Endothelial cell of umbilical vein (primary cell): ENCODE results near the gene OR2H2. TPM values are rescaled to one million over a fixed set of nuclear protein-coding genes. Genes with fewer than 3 reads are reported as not detected.

ENCODE experiments used
- BruUV-seq: library from RNA; stranded (reverse); fragments of 400-500 nt; replicated peaks from 2 replicates; lab custom pipeline; 2021; lab: Mats Ljungman, UMichigan
- CTCF ChIA-PET: fragments of 300-600, 350-600 bp; sonication (Branson Sonifier 250); formaldehyde crosslinking; loops from one replicate; lab custom pipeline; 2021; ENCODE audit warnings: antibody characterized with exemption, inconsistent platforms; lab: Charles Lee
- POLR2A ChIA-PET: fragments of 300-600, 350-600 bp; sonication (Branson Sonifier 250); formaldehyde crosslinking; loops from one replicate; lab custom pipeline; 2021; ENCODE audit warnings: antibody characterized with exemption, inconsistent platforms; lab: Charles Lee
- DNase-seq: peaks from one replicate; pipeline ENCODE4 v3.0.0-alpha.2; 2011; ENCODE audit warnings: low read depth, low spot score
- FAIRE-seq: peaks from 2 replicates; lab custom pipeline; 2011; peaks lifted over from hg19 to GRCh38; lab: Jason Lieb, UNC
- H2AFZ ChIP-seq: 2 replicates; pipeline ENCODE4 v1.6.0; 2012; ENCODE audit warnings: low read depth, low read length, control low read depth, inconsistent platforms
- H3K27ac ChIP-seq: 2 replicates; pipeline ENCODE4 v1.5.1; 2011; ENCODE audit warnings: low read depth, mild to moderate bottlenecking, control low read depth, low read length, moderate library complexity; ENCODE audit not compliant: insufficient read depth
- H3K27me3 ChIP-seq, 2 experiments: 2 replicates each; pipeline versions ENCODE4 v1.6.0 to v1.6.1; 2011; ENCODE audit warnings: low read length in 2 of 2, mixed read lengths in 1 of 2; ENCODE audit not compliant: control insufficient read depth in 2 of 2, insufficient read depth in 2 of 2
- H3K36me3 ChIP-seq, 2 experiments: 2 replicates in 1 of 2; 3 replicates in 1 of 2; pipeline ENCODE4 v1.5.1; 2011; ENCODE audit warnings: low read length in 2 of 2, mild to moderate bottlenecking in 1 of 2, moderate library complexity in 1 of 2; ENCODE audit not compliant: control insufficient read depth in 2 of 2, insufficient read depth in 2 of 2; ENCODE audit errors: extremely low read depth in 1 of 2
- H3K4me1 ChIP-seq: 3 replicates; pipeline ENCODE4 v1.5.1; 2011; ENCODE audit warnings: mild to moderate bottlenecking, low read length; ENCODE audit not compliant: control insufficient read depth, insufficient read depth; ENCODE audit errors: extremely low read depth
- H3K4me2 ChIP-seq: 2 replicates; pipeline ENCODE4 v1.6.1; 2011; ENCODE audit warnings: low read length, control low read depth, mixed read lengths; ENCODE audit not compliant: insufficient read depth
- H3K4me3 ChIP-seq, 3 experiments: fragments of 200-600 bp in 1 of 3; sonication (generic), shearing (Covaris generic) in 1 of 3; replicated peaks in 1 of 3; 2 replicates each; pipeline ENCODE4 v1.5.1; 2011 to 2016; ENCODE audit warnings: control low read depth in 3 of 3, low read length in 3 of 3, mild to moderate bottlenecking in 2 of 3, inconsistent platforms in 1 of 3, low read depth in 1 of 3, moderate library complexity in 1 of 3; ENCODE audit not compliant: insufficient read depth in 1 of 3
- H3K79me2 ChIP-seq: 2 replicates; pipeline ENCODE4 v1.6.0; 2012; ENCODE audit warnings: low read length, inconsistent platforms; ENCODE audit not compliant: control insufficient read depth, insufficient read depth
- H3K9ac ChIP-seq: replicated peaks from 2 replicates; pipeline ENCODE3; 2011; ENCODE audit warnings: low read length, control low read depth; ENCODE audit not compliant: insufficient read depth; ENCODE audit errors: extremely low read depth
- H3K9me1 ChIP-seq: replicated peaks from 3 replicates; pipeline ENCODE4 v1.6.0; 2011; ENCODE audit warnings: mild to moderate bottlenecking, low read length; ENCODE audit not compliant: control insufficient read depth, insufficient read depth; ENCODE audit errors: extremely low read depth
- H3K9me3 ChIP-seq: replicated peaks from 2 replicates; pipeline ENCODE4 v1.5.1; 2012; ENCODE audit warnings: low read length, inconsistent platforms; ENCODE audit not compliant: control insufficient read depth, insufficient read depth
- H4K20me1 ChIP-seq: replicated peaks from 2 replicates; pipeline ENCODE3; 2011; ENCODE audit warnings: mild to moderate bottlenecking, low read length; ENCODE audit not compliant: control insufficient read depth, insufficient read depth; ENCODE audit errors: extremely low read depth
- POLR2A ChIP-seq: IDR thresholded peaks from 2 replicates; pipeline ENCODE4 v1.6.1; 2012; ENCODE audit warnings: low read depth, mild to moderate bottlenecking, control low read depth, low read length
- dilution Hi-C: fragments of 300-500 bp; cut with MboI; formaldehyde crosslinking; loops from one replicate; pipeline ENCODE4 v1.15.0; 2019; ENCODE audit warnings: low sequenced_read_pairs; ENCODE audit not compliant: extremely low pct_ligation_motif_present
- intact Hi-C: fragments of 100-400 bp; cut with micrococcal nuclease; formaldehyde crosslinking; loops from one replicate; pipeline ENCODE4 v1.10.0; 2022
- polyA plus RNA-seq, 4 experiments: library from polyadenylated mRNA; depleted of rRNA in 3 of 4; stranded (reverse) in 3 of 4; unstranded in 1 of 4; fragments of >200 nt; gene quantifications; 2 replicates each; pipeline versions ENCODE4 v1.2.1 to v1.2.3, GENCODE V29; 2011 to 2012; ENCODE audit warnings: missing spikeins in 1 of 4
- total RNA-seq: library from RNA; stranded (reverse); gene quantifications from 2 replicates; pipeline ENCODE4 v1.2.3, GENCODE V29; 2021
- TF ChIP-seq, protein P1 (sequence below), 2 donors: IDR thresholded peaks; 1 replicate in 1 of 2; 2 replicates in 1 of 2; pipeline ENCODE4 v1.5.1; 2011; ENCODE audit warnings: low read length in 2 of 2, mild to moderate bottlenecking in 2 of 2, moderate library complexity in 2 of 2, control low read depth in 1 of 2, inconsistent platforms in 1 of 2, low read depth in 1 of 2; ENCODE audit not compliant: insufficient read depth in 1 of 2; ENCODE audit errors: extremely low read depth in 1 of 2

Gene OR2H2
- total and polyA plus RNA-seq, 2 donors (not counting 3 experiments of a cell fraction or from before 2014, with no cell fraction given): not detected

DNA sequence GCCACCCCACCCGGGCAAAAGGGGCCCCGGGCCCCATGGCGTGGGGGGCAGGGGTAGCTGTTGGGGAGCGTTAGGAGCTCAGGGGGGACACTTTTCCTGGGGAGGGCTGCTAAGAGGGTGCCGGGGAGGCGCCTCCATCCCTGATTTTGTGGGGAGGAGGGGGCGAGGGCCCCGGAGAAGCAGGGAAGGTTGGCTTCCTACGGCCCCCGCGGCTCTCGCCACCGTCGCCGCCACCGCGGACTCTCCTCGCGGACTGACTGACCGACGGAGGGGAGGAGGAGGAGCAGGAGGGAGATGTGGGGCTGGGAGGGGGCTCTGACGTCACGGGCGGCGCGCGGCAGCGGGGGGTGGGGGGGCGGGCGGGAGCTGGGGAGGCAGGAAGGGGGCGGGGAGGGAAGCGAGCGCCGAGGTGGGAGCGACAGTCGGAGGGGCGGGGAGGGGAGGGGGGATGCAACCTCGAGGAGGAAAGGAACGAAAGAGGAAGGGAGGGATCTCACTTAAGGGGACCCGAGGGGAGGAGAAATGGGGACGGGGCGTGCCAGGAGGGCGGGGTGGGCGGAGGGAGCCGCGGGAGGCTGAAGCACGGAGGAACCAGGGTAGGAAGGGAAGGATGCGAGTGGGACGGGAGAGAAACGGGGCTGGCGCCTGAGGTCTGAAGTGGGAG is 43.0 kb downstream of the OR2H2 start:
- BruUV-seq: TSS peak; percentile 16
- Histone ChIP-seq H2AFZ (peak overlapping the region; percentile 79), H3K4me3 (peak overlapping the region; percentile 48 to 63 (median 58)), H3K27ac (peak overlapping the region; percentile 37), H3K9me1 (no peaks in the 10 kb centered on the region), H3K27me3 (no peaks in the 10 kb centered on the region), H3K79me2 (no peaks in the 10 kb centered on the region), H3K4me2 (peak overlapping the region; percentile 66), H3K9ac (peak overlapping the region; percentile 63), H3K9me3 (no peaks in the 10 kb centered on the region), H4K20me1 (no peaks in the 10 kb centered on the region), H3K4me1 (peaks cover 28% of the 10 kb centered on the region), H3K36me3 (peaks cover 3 to 6% of the 10 kb centered on the region in 2 experiments)
- FAIRE-seq (peak; percentile 72), DNase-seq (peak; percentile 80)
- dilution Hi-C loops: no loop called here
- ChIA-PET POLR2A (interaction anchor here (0.8 to 1.6 kb wide), 2 partner anchors 15 to 22 kb away, joined by 3 to 8 read pairs; no protein-coding TSS in a partner anchor), CTCF (interaction anchor here (0.7 to 3.8 kb wide), 6 partner anchors 7 to 76 kb away, joined by 3 to 23 read pairs (median 4); no protein-coding TSS in a partner anchor)
- peak; percentile 9 for TF ChIP-seq POLR2A
- TF ChIP-seq, protein P1, sequence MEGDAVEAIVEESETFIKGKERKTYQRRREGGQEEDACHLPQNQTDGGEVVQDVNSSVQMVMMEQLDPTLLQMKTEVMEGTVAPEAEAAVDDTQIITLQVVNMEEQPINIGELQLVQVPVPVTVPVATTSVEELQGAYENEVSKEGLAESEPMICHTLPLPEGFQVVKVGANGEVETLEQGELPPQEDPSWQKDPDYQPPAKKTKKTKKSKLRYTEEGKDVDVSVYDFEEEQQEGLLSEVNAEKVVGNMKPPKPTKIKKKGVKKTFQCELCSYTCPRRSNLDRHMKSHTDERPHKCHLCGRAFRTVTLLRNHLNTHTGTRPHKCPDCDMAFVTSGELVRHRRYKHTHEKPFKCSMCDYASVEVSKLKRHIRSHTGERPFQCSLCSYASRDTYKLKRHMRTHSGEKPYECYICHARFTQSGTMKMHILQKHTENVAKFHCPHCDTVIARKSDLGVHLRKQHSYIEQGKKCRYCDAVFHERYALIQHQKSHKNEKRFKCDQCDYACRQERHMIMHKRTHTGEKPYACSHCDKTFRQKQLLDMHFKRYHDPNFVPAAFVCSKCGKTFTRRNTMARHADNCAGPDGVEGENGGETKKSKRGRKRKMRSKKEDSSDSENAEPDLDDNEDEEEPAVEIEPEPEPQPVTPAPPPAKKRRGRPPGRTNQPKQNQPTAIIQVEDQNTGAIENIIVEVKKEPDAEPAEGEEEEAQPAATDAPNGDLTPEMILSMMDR (IDR thresholded peaks at IDR 0.05; ENCODE audit: extremely low read depth in 1 of 2, insufficient read depth in 1 of 2, low read depth in 1 of 2, low read length in 2 of 2): no peak
- intact Hi-C loops: loop anchor here (2.0 to 5.0 kb wide), 2 partner anchors 611 to 1291 kb away; partner anchors contain the start of gene ZSCAN31
